K562 (cell line): ENCODE measurements around the gene RNF113A. TPM values are rescaled to one million over a fixed set of nuclear protein-coding genes. Genes with fewer than 3 reads are reported as not detected.
A peak's percentile ranks its signal among the peaks of the same experiment; 100 is the strongest.

Source experiments
- ATAC-seq: fragments of 200-7000 bp; cut with Tn5 transposase; 3 replicates; pipeline ENCODE4 v1.9.1; 2020; ENCODE audit warnings: moderate library complexity
- Bru-seq: library from RNA; stranded (reverse); fragments of 400-500 nt; gene quantifications from one replicate; lab custom pipeline; 2021; lab: Mats Ljungman, UMichigan
- BruChase-seq, 2 experiments: library from RNA; stranded (reverse); fragments of 400-500 nt; gene quantifications; one replicate each; lab custom pipeline; 2021; lab: Mats Ljungman, UMichigan
- BruUV-seq: library from RNA; stranded (reverse); fragments of 400-500 nt; replicated peaks from 2 replicates; lab custom pipeline; 2021; lab: Mats Ljungman, UMichigan
- CTCF ChIA-PET: fragments of 300-600 bp; formaldehyde crosslinking; extraction: SDS; loops from one replicate; lab custom pipeline; 2021; ENCODE audit warnings: low intra/inter-chr PET ratio; lab: Yijun Ruan, JAX
- POLR2A ChIA-PET: fragments of 300-600, 350-650 bp; sonication (Branson Sonifier 250); formaldehyde crosslinking; extraction: SDS; loops from one replicate; lab custom pipeline; 2021; ENCODE audit warnings: antibody characterized with exemption, inconsistent platforms; lab: Yijun Ruan, JAX
- DNase-seq, 4 experiments: peaks; one replicate each; pipeline versions ENCODE4 v3.0.0 to v3.0.0-alpha.2; 2011 to 2018; ENCODE audit warnings: low spot score in 3 of 4, mixed read lengths in 3 of 4; ENCODE audit errors: extremely low read depth in 1 of 4
- FAIRE-seq: peaks from 2 replicates; lab custom pipeline; 2011; peaks lifted over from hg19 to GRCh38; lab: Jason Lieb, UNC
- H2AFZ ChIP-seq: 2 replicates; pipeline ENCODE4 v1.6.0; 2011; ENCODE audit warnings: low read depth, low read length, control low read depth, inconsistent platforms
- H3K27ac ChIP-seq: fragments of 200-600 bp; 3 replicates; pipeline ENCODE4 v1.8.0; 2011; ENCODE audit warnings: low read depth, mild to moderate bottlenecking, control low read depth, inconsistent platforms, low read length, moderate library complexity, mixed read lengths; ENCODE audit errors: extremely low read depth
- H3K27me3 ChIP-seq, 2 experiments: fragments of 300-600 bp in 1 of 2; 2 replicates in 1 of 2; 3 replicates in 1 of 2; pipeline versions ENCODE4 v1.6.0 to v1.8.0; 2011; ENCODE audit warnings: inconsistent platforms in 2 of 2, low read length in 2 of 2, mild to moderate bottlenecking in 1 of 2, mixed read lengths in 1 of 2, moderate library complexity in 1 of 2; ENCODE audit not compliant: control insufficient read depth in 2 of 2, insufficient read depth in 2 of 2
- H3K36me3 ChIP-seq: fragments of 300-600 bp; 3 replicates; pipeline ENCODE4 v1.8.0; 2011; ENCODE audit warnings: mild to moderate bottlenecking, low read length, inconsistent platforms; ENCODE audit not compliant: control insufficient read depth, insufficient read depth
- H3K4me1 ChIP-seq, 2 experiments: fragments of 200-600 bp in 1 of 2; replicated peaks in 1 of 2; 2 replicates in 1 of 2; 3 replicates in 1 of 2; pipeline versions ENCODE4 v1.5.1 to v1.8.0; 2011; ENCODE audit warnings: inconsistent platforms in 2 of 2, low read length in 2 of 2, mild to moderate bottlenecking in 1 of 2, mixed read lengths in 1 of 2, moderate library complexity in 1 of 2; ENCODE audit not compliant: control insufficient read depth in 2 of 2, insufficient read depth in 2 of 2
- H3K4me2 ChIP-seq: 2 replicates; pipeline ENCODE4 v1.6.1; 2011; ENCODE audit warnings: low read length, control low read depth, inconsistent platforms, mixed read lengths; ENCODE audit not compliant: insufficient read depth
- H3K4me3 ChIP-seq: fragments of 200-600 bp; sonication (generic), shearing (Covaris generic); 2 replicates; pipeline ENCODE4 v1.5.1; 2016; ENCODE audit warnings: control low read depth, inconsistent platforms
- H3K79me2 ChIP-seq: fragments of 200-600 bp; 3 replicates; pipeline ENCODE4 v1.8.0; 2011; ENCODE audit warnings: low read length, inconsistent platforms; ENCODE audit not compliant: control insufficient read depth, insufficient read depth
- H3K9ac ChIP-seq, 2 experiments: 2 replicates each; pipeline versions ENCODE4 v1.6.0 to v1.6.1; 2011; ENCODE audit warnings: low read depth in 2 of 2, low read length in 2 of 2, control low read depth in 1 of 2, inconsistent platforms in 1 of 2, mild to moderate bottlenecking in 1 of 2, mixed read lengths in 1 of 2; ENCODE audit not compliant: insufficient read depth in 1 of 2
- H3K9me1 ChIP-seq: one replicate; pipeline ENCODE4 v1.6.0; 2011; ENCODE audit warnings: inconsistent platforms, mild to moderate bottlenecking, low read length, moderate library complexity; ENCODE audit not compliant: control insufficient read depth, insufficient read depth
- H3K9me3 ChIP-seq: replicated peaks from 2 replicates; pipeline ENCODE4 v1.5.1; 2011; ENCODE audit warnings: low read depth, low read length, inconsistent platforms; ENCODE audit not compliant: control insufficient read depth, insufficient read depth
- H4K20me1 ChIP-seq: replicated peaks from 2 replicates; pipeline ENCODE4 v1.6.1; 2011; ENCODE audit warnings: low read length, inconsistent platforms, mixed read lengths; ENCODE audit not compliant: control insufficient read depth, insufficient read depth
- DIDO1 ChIP-seq: fragments of 450-650 bp; IDR thresholded peaks from 2 replicates; pipeline ENCODE4 v1.6.1; 2016; ENCODE audit warnings: low read depth, missing biosample characterization, missing genetic modification characterization
- FIP1L1 ChIP-seq: fragments of 200-400 bp; formaldehyde crosslinking; IDR thresholded peaks from 2 replicates; pipeline ENCODE4 v1.6.1; 2018; ENCODE audit warnings: mild to moderate bottlenecking, low read depth, low read length; ENCODE audit not compliant: poor library complexity, severe bottlenecking
- PURB ChIP-seq: sonication (generic); formaldehyde crosslinking; IDR thresholded peaks from 2 replicates; pipeline ENCODE4 v1.9.0; 2021; ENCODE audit warnings: low read depth, mild to moderate bottlenecking, missing genetic modification reagents
- ZNF217 ChIP-seq: sonication (generic); formaldehyde crosslinking; IDR thresholded peaks from 2 replicates; pipeline ENCODE4 v1.8.0; 2022; ENCODE audit warnings: mild to moderate bottlenecking, missing genetic modification reagents
- WGBS: fragments of 100-300 bp; shearing (Covaris generic); methylation state at CpG from one replicate; pipeline ENCODE4 v1.1.6; 2016; ENCODE audit warnings: low coverage, mixed read lengths; ENCODE audit not compliant: insufficient coverage; ENCODE audit errors: missing lambda C conversion rate; 5-methylcytosine and 5-hydroxymethylcytosine counted together
- in situ Hi-C: fragments of 300-500 bp; cut with MboI; formaldehyde crosslinking; loops from 4 replicates; pipeline ENCODE4 v1.15.0; 2018; ENCODE audit warnings: inconsistent platforms, mixed read lengths
- intact Hi-C: fragments of 100-400 bp; cut with micrococcal nuclease; formaldehyde crosslinking; loops from 2 replicates; pipeline ENCODE4 v1.14.2; 2022
- long read RNA-seq, 3 experiments: library from polyadenylated mRNA in 2 of 3; library from RNA in 1 of 3; unstranded in 2 of 3; stranded (forward) in 1 of 3; transcript quantifications; one replicate each; pipeline ENCODE4 v2.0.0, GENCODE V29; 2019 to 2022
- polyA minus RNA-seq, 3 experiments: library from RNA; depleted of rRNA, polyadenylated mRNA; stranded (reverse); fragments of >200 nt; gene quantifications; 2 replicates each; pipeline ENCODE4 v1.2.3, GENCODE V29; 2011
- polyA plus RNA-seq, 8 experiments: library from polyadenylated mRNA; depleted of rRNA in 4 of 8; stranded (reverse) in 5 of 8; unstranded in 3 of 8; fragments of >200 nt; fragmentation: Nextera tagmentation in 2 of 8; fragmentation: Illumina TruSeq in 1 of 8; extraction: Ambion mirVana in 2 of 8; extraction: Trizol in 1 of 8; gene quantifications; 2 replicates each; pipeline versions ENCODE4 v1.2.1 to v1.2.3, GENCODE V29; 2011 to 2014; ENCODE audit warnings: inconsistent platforms in 1 of 8, missing spikeins in 1 of 8
- total RNA-seq, 7 experiments: library from RNA; depleted of rRNA in 6 of 7; stranded (reverse); fragments of >200 nt in 6 of 7; fragmentation: Illumina TruSeq in 2 of 7; extraction: Trizol in 2 of 7; gene quantifications; 2 replicates each; pipeline versions ENCODE4 v1.2.1 to v1.2.3, GENCODE V29; 2011 to 2021; ENCODE audit warnings: low replicate concordance in 1 of 7
- TF ChIP-seq, protein P1 (sequence below): fragments of 250-450 bp; sonication (Bioruptor Pico); IDR thresholded peaks from 2 replicates; pipeline ENCODE4 v1.5.0; 2021
- TF ChIP-seq, protein P2 (sequence below): IDR thresholded peaks from 2 replicates; pipeline ENCODE4 v1.6.1; 2011; ENCODE audit not compliant: insufficient read length; ENCODE audit errors: extremely low read depth
- TF ChIP-seq, protein P3 (sequence below): fragments of 450-650 bp; IDR thresholded peaks from 2 replicates; pipeline ENCODE4 v1.7.1; 2018; ENCODE audit warnings: mild to moderate bottlenecking, low read depth; ENCODE audit not compliant: partially characterized antibody

RNF113A gene
- total RNA-seq (2011; cell fraction: chromatin; rRNA removed; ENCODE audit: low replicate concordance): 11.5 and 17.2 TPM in 2 replicates
- 15.0 and 17.9 TPM in 2 replicates for total RNA-seq (2011; cell fraction: nucleolus; rRNA removed)
- 14.0 and 14.8 TPM in 2 replicates for total RNA-seq (2011; cell fraction: nucleoplasm; rRNA removed)
- total RNA-seq (2014; rRNA removed) (31.2 and 31.9 TPM in 2 replicates), total RNA-seq (2014; rRNA removed; fragmentation: Illumina TruSeq; extraction: Trizol) (17.9 and 22.4 TPM in 2 replicates), total RNA-seq (2015; rRNA removed; fragmentation: Illumina TruSeq; extraction: Trizol) (26.4 and 28.1 TPM in 2 replicates), total RNA-seq (2021) (26.3 and 28.5 TPM in 2 replicates), polyA plus RNA-seq (2011; rRNA removed) (21.2 and 25.6 TPM in 2 replicates), polyA plus RNA-seq (2014; fragmentation: Illumina TruSeq; extraction: Trizol) (27.8 and 32.8 TPM in 2 replicates), polyA plus RNA-seq (2014; fragmentation: Nextera tagmentation; extraction: Ambion mirVana) (10 to 100 TPM; 23.9 to 29.4 TPM), polyA plus RNA-seq (2014; rRNA removed) (38.4 and 39.5 TPM in 2 replicates), polyA minus RNA-seq (2011; rRNA and poly(A)+ RNA removed) (11.4 and 14.6 TPM in 2 replicates), Bru-seq, nascent RNA (percentile 90 among the genes with signal in this experiment), BruChase-seq, experiment 1, labeled RNA remaining after a 2-hour chase (percentile 92 among the genes with signal in this experiment), BruChase-seq, experiment 2, labeled RNA remaining after a 6-hour chase (percentile 93 among the genes with signal in this experiment)
- polyA plus RNA-seq (2011; cell fraction: cytosol; rRNA removed): 21.0 and 23.4 TPM in 2 replicates
- 22.4 and 31.4 TPM in 2 replicates for polyA plus RNA-seq (2011; cell fraction: nucleus; rRNA removed)
- 27.0 and 41.1 TPM in 2 replicates for polyA plus RNA-seq (2012)
- 9.5 and 11.5 TPM in 2 replicates for polyA minus RNA-seq (2011; cell fraction: cytosol; rRNA and poly(A)+ RNA removed)
- polyA minus RNA-seq (2011; cell fraction: nucleus; rRNA and poly(A)+ RNA removed): 3.6 and 10.3 TPM in 2 replicates
- long read RNA-seq, experiment 1, transcript RNF113A-201 (1 exons, 1,353 nt): major isoform, 57 of 57 reads
- long read RNA-seq, experiment 1, partial matches to known transcripts: 0 of 57 reads
- long read RNA-seq, experiment 1, other reads (novel, unspliced or antisense): 0 of 57 reads
- long read RNA-seq, experiment 2, transcript RNF113A-201 (1 exons, 1,353 nt): major isoform, 31 of 31 reads
- long read RNA-seq, experiment 2, partial matches to known transcripts: 0 of 31 reads
- long read RNA-seq, experiment 2, other reads (novel, unspliced or antisense): 0 of 31 reads
- long read RNA-seq, experiment 3, transcript RNF113A-201 (1 exons, 1,353 nt): major isoform, 43 of 43 reads
- long read RNA-seq, experiment 3, partial matches to known transcripts: 0 of 43 reads
- long read RNA-seq, experiment 3, other reads (novel, unspliced or antisense): 0 of 43 reads

DNA sequence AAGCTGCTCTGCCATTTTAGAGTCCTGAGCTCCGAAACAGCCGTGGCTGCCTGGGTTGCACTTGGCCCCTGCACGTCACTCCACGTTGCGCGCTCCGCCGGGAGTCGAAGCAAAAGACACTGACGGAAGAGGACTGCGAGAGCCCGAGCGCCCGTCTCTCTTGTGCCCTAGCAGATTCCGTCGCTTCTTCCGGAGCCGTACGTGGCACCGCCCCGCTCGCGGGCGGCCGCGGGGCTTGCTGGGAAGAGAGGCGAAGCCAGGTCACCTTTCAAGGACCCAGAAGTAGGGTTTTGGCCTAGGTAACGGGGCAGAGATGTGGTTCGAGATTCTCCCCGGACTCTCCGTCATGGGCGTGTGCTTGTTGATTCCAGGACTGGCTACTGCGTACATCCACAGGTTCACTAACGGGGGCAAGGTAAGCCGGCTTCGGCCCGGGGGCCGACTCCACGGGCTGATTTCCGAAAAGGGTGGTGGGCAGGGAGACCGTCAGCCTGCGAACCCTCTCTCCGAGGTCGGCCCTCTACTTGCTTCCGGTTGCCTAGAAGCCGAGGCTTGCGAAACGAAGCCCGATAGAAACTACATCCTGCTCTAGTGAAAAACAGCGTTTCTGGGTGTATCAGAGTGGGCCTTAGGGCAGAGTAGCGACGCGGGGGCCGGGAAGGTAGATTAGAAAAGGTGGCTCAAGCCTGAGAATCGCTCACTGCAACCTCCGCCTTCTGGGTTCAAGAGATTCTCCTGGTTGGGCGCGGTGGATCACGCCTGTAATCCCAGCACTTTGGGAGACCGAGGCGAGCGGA is at the start of gene RNF113A, which contains the start of gene NDUFA1:
Gene RNF113A (minus strand): TSS at position 135 of the 797 bp plus-strand sequence. CDS start 120 bp downstream, at position 15.
Gene NDUFA1 (plus strand): TSS at position 234 of the 797 bp plus-strand sequence. CDS start 80 bp downstream, at position 314.
- ChIA-PET CTCF (no interaction called here), POLR2A (interaction anchor here (0.6 to 4.1 kb wide), 6 partner anchors 10 to 179 kb away, joined by 3 to 30 read pairs (median 8); partner anchors contain the start of genes RPL39, SEPTIN6 and UPF3B)
- Histone ChIP-seq H3K4me2 (peak within 1 kb of the TSS; percentile 97), H4K20me1 (no peaks in the 10 kb centered on the region; the same call in 1 of the 2 replicates), H2AFZ (peak within 1 kb of the TSS; percentile 89), H3K9ac (peak within 1 kb of the TSS; percentile 95 to 100), H3K9me3 (no peaks in the 10 kb centered on the region), H3K36me3 (peaks cover 35% of the 10 kb centered on the region; the same call in 2 of the 3 replicates), H3K9me1 (no peaks in the 10 kb centered on the region), H3K79me2 (peaks cover 64% of the 10 kb centered on the region), H3K27me3 (no peaks in the 10 kb centered on the region), H3K27ac (peak within 1 kb of the TSS; percentile 99), H3K4me3 (peak within 1 kb of the TSS; percentile 94), H3K4me1 (peaks cover 0 to 6% of the 10 kb centered on the region in 2 experiments; a peak in 2 of 5 replicates)
- ATAC-seq (peak; percentile 94), DNase-seq (peak; percentile 77 to 94 (median 82)), FAIRE-seq (peak; percentile 84)
- WGBS: 0% methylated on average over 54 of the region's 62 CpGs
- TSS peak; percentile 76 for BruUV-seq
- intact Hi-C loops: loop anchor here (2.0 kb wide), 1 partner anchor 19 kb away; the partner anchor contains the start of gene UPF3B
- in situ Hi-C loops: loop anchor here (10.0 kb wide), 1 partner anchor 357 kb away; no protein-coding TSS in a partner anchor
- TF ChIP-seq FIP1L1: peak; percentile 28
- TF ChIP-seq, protein P1, sequence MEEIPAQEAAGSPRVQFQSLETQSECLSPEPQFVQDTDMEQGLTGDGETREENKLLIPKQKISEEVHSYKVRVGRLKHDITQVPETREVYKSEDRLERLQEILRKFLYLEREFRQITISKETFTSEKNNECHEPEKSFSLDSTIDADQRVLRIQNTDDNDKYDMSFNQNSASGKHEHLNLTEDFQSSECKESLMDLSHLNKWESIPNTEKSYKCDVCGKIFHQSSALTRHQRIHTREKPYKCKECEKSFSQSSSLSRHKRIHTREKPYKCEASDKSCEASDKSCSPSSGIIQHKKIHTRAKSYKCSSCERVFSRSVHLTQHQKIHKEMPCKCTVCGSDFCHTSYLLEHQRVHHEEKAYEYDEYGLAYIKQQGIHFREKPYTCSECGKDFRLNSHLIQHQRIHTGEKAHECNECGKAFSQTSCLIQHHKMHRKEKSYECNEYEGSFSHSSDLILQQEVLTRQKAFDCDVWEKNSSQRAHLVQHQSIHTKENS: no peak
- TF ChIP-seq PURB (CRISPR knock-in tag): no peak
- TF ChIP-seq, protein P2, sequence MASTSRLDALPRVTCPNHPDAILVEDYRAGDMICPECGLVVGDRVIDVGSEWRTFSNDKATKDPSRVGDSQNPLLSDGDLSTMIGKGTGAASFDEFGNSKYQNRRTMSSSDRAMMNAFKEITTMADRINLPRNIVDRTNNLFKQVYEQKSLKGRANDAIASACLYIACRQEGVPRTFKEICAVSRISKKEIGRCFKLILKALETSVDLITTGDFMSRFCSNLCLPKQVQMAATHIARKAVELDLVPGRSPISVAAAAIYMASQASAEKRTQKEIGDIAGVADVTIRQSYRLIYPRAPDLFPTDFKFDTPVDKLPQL: no peak
- TF ChIP-seq ZNF217 (CRISPR knock-in tag): no peak
- TF ChIP-seq DIDO1 (tag): no peak
- TF ChIP-seq, protein P3, sequence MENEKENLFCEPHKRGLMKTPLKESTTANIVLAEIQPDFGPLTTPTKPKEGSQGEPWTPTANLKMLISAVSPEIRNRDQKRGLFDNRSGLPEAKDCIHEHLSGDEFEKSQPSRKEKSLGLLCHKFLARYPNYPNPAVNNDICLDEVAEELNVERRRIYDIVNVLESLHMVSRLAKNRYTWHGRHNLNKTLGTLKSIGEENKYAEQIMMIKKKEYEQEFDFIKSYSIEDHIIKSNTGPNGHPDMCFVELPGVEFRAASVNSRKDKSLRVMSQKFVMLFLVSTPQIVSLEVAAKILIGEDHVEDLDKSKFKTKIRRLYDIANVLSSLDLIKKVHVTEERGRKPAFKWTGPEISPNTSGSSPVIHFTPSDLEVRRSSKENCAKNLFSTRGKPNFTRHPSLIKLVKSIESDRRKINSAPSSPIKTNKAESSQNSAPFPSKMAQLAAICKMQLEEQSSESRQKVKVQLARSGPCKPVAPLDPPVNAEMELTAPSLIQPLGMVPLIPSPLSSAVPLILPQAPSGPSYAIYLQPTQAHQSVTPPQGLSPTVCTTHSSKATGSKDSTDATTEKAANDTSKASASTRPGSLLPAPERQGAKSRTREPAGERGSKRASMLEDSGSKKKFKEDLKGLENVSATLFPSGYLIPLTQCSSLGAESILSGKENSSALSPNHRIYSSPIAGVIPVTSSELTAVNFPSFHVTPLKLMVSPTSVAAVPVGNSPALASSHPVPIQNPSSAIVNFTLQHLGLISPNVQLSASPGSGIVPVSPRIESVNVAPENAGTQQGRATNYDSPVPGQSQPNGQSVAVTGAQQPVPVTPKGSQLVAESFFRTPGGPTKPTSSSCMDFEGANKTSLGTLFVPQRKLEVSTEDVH: peak; percentile 16
